HEK293 (cell line): ENCODE results near the gene HSDL2.

ENCODE experiments used
- ZNF473 ChIP-seq: fragments of 450-650 bp; formaldehyde crosslinking; IDR thresholded peaks from 2 replicates; pipeline ENCODE4 v1.5.1; 2017; ENCODE audit warnings: missing biosample characterization, missing genetic modification characterization
- ZNF76 ChIP-seq: fragments of 450-650 bp; formaldehyde crosslinking; IDR thresholded peaks from 2 replicates; pipeline ENCODE4; 2016; ENCODE audit warnings: low read depth, missing biosample characterization, missing genetic modification characterization, borderline replicate concordance
- TF ChIP-seq, protein P1 (sequence below): fragments of 450-650 bp; formaldehyde crosslinking; IDR thresholded peaks from 2 replicates; pipeline ENCODE4 v1.5.1; 2016; ENCODE audit warnings: missing biosample characterization, missing genetic modification characterization

DNA sequence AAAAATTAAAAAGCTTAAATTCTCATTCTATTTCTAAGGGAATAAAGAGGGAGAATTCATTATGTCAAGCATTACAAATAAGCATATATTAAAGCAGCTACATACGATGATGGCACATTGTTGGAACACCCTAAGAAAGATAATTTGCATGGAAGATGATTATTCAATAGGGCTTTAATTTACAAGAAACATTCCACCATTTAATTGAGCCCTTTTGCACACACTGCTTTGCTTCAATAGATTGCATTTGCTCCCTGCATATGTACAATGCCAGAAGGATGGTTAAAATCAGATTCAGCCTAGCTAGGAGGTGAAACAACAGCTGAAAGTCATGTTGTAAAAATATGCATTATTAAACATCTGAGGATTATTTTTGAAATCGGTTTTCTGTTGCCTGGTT is 128.5 kb downstream of the HSDL2 start:
- TF ChIP-seq ZNF76 (no peak), ZNF473 (tag by site-specific recombination) (no peak)
- TF ChIP-seq, protein P1, sequence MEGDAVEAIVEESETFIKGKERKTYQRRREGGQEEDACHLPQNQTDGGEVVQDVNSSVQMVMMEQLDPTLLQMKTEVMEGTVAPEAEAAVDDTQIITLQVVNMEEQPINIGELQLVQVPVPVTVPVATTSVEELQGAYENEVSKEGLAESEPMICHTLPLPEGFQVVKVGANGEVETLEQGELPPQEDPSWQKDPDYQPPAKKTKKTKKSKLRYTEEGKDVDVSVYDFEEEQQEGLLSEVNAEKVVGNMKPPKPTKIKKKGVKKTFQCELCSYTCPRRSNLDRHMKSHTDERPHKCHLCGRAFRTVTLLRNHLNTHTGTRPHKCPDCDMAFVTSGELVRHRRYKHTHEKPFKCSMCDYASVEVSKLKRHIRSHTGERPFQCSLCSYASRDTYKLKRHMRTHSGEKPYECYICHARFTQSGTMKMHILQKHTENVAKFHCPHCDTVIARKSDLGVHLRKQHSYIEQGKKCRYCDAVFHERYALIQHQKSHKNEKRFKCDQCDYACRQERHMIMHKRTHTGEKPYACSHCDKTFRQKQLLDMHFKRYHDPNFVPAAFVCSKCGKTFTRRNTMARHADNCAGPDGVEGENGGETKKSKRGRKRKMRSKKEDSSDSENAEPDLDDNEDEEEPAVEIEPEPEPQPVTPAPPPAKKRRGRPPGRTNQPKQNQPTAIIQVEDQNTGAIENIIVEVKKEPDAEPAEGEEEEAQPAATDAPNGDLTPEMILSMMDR: no peak
